Common myeloid progenitor, CD34-positive (primary cell): ENCODE data around the gene SFPQ. TPM values are rescaled to one million over a fixed set of nuclear protein-coding genes. Genes with fewer than 3 reads are reported as not detected.
A peak's percentile ranks its signal among the peaks of the same experiment; 100 is the strongest.
"Not testable (repeated sequence)": the region's sequence is repeated elsewhere in the genome, so short reads cannot be mapped to it uniquely, and the experiment has no call there.

Source experiments
- CTCF ChIA-PET: fragments of 350-600 bp; sonication (Branson Sonifier 250); formaldehyde crosslinking; loops from one replicate; lab custom pipeline; 2021; ENCODE audit warnings: antibody characterized with exemption; lab: Charles Lee
- POLR2A ChIA-PET: fragments of 350-600 bp; sonication (Branson Sonifier 250); formaldehyde crosslinking; loops from one replicate; lab custom pipeline; 2021; ENCODE audit warnings: antibody characterized with exemption; lab: Charles Lee
- DNase-seq, 3 donors: peaks; one replicate each; pipeline versions ENCODE4 v3.0.0 to v3.0.0-alpha.2; 2013
- H3K27ac ChIP-seq, 2 experiments: 1 replicate in 1 of 2; 2 replicates in 1 of 2; pipeline ENCODE4 v1.7.0; 2013; ENCODE audit warnings: inconsistent platforms in 2 of 2, low read length in 2 of 2, mild to moderate bottlenecking in 2 of 2, low read depth in 1 of 2, moderate library complexity in 1 of 2; ENCODE audit not compliant: severe bottlenecking in 2 of 2, insufficient read depth in 1 of 2, poor library complexity in 1 of 2
- H3K27me3 ChIP-seq, 5 experiments: replicated peaks in 2 of 5; 1 replicate in 3 of 5; 2 replicates in 2 of 5; pipeline versions ENCODE4 v1.6.1 to v1.7.0; 2013; ENCODE audit warnings: low read length in 4 of 5, mild to moderate bottlenecking in 2 of 5, moderate library complexity in 2 of 5, inconsistent platforms in 1 of 5; ENCODE audit not compliant: insufficient read depth in 5 of 5, control insufficient read depth in 4 of 5
- H3K36me3 ChIP-seq, 4 experiments: 1 replicate in 2 of 4; 2 replicates in 2 of 4; pipeline versions ENCODE4 v1.6.1 to v1.7.0; 2013; ENCODE audit warnings: low read length in 3 of 4, control low read depth in 1 of 4, mild to moderate bottlenecking in 1 of 4; ENCODE audit not compliant: control insufficient read depth in 4 of 4, insufficient read depth in 4 of 4
- H3K4me1 ChIP-seq, 4 experiments: 1 replicate in 3 of 4; 2 replicates in 1 of 4; pipeline versions ENCODE4 v1.6.1 to v1.7.1; 2013; ENCODE audit warnings: low read length in 3 of 4, mild to moderate bottlenecking in 3 of 4, control low read depth in 1 of 4, inconsistent platforms in 1 of 4, moderate library complexity in 1 of 4; ENCODE audit not compliant: control insufficient read depth in 4 of 4, insufficient read depth in 4 of 4; ENCODE audit errors: control extremely low read depth in 1 of 4
- H3K4me3 ChIP-seq, 7 experiments: 1 replicate in 4 of 7; 2 replicates in 3 of 7; pipeline versions ENCODE4 v1.5.1 to v1.7.0; 2013; ENCODE audit warnings: mild to moderate bottlenecking in 7 of 7, low read length in 6 of 7, moderate library complexity in 6 of 7, inconsistent platforms in 2 of 7, low read depth in 2 of 7, control low read depth in 1 of 7; ENCODE audit not compliant: insufficient read depth in 4 of 7, control insufficient read depth in 1 of 7; ENCODE audit errors: extremely low read depth in 1 of 7
- H3K9me3 ChIP-seq, 5 experiments: 1 replicate in 4 of 5; 2 replicates in 1 of 5; pipeline versions ENCODE4 v1.6.1 to v1.7.1; 2013; ENCODE audit warnings: low read length in 4 of 5, mild to moderate bottlenecking in 2 of 5, inconsistent platforms in 1 of 5, low read depth in 1 of 5, moderate library complexity in 1 of 5; ENCODE audit not compliant: control insufficient read depth in 4 of 5, insufficient read depth in 2 of 5; ENCODE audit errors: control extremely low read depth in 1 of 5
- whole genome bisulfite sequencing: methylation state at CpG from one replicate; pipeline ENCODE4 v1.1.5; 2013; ENCODE audit not compliant: insufficient coverage; 5-methylcytosine and 5-hydroxymethylcytosine counted together
- polyA plus RNA-seq: library from polyadenylated mRNA; unstranded; fragments of 120-200 nt; gene quantifications from one replicate; pipeline ENCODE4 v1.2.1, GENCODE V29; 2013

SFPQ gene, protein sequence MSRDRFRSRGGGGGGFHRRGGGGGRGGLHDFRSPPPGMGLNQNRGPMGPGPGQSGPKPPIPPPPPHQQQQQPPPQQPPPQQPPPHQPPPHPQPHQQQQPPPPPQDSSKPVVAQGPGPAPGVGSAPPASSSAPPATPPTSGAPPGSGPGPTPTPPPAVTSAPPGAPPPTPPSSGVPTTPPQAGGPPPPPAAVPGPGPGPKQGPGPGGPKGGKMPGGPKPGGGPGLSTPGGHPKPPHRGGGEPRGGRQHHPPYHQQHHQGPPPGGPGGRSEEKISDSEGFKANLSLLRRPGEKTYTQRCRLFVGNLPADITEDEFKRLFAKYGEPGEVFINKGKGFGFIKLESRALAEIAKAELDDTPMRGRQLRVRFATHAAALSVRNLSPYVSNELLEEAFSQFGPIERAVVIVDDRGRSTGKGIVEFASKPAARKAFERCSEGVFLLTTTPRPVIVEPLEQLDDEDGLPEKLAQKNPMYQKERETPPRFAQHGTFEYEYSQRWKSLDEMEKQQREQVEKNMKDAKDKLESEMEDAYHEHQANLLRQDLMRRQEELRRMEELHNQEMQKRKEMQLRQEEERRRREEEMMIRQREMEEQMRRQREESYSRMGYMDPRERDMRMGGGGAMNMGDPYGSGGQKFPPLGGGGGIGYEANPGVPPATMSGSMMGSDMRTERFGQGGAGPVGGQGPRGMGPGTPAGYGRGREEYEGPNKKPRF
- polyA plus RNA-seq: 703 TPM

DNA sequence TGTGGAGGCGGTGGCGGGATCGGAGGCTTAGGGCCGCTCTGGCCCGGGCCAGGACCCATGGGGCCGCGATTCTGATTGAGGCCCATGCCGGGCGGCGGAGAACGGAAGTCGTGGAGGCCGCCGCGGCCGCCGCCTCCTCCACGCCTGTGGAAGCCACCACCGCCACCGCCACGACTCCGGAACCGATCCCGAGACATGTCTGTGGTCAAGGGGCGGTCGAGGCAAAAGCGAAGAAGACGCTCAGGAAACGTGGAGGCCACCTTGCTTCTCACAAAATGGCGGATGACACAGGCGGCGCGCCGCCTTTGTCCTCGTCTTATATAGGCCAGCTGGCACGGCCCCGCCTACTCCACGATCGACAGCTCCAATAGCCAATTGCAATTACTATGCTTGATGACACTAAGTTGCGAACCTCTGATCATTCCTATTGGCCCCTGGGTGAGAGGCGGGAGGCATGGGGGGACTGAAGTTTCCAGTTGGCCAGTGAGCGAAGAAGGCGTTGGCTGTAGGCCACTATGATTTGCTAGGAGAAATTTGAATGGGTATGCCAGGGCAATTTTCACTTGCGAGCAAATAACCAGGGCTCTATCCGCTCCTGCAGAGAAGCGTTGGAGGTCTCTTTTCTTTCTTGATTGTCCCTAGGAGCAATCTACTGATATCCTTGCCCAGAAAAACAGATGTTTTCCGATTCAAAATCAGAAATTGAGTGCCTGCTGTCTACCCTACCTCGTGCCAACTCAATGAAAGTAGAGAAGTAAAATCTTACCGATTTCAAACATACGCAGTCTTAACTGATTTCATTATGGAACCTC, at the start of gene SFPQ:
Gene SFPQ, minus strand, starts transcription at position 293 of the 812 bp plus-strand sequence. Its CDS starts 96 bp downstream, at position 197.
- H3K36me3 ChIP-seq: peaks cover 21 to 36% (median 33%) of the 10 kb centered on the region in 4 experiments
- peak within 1 kb of the TSS; percentile 96 to 99 for H3K27ac ChIP-seq
- H3K27me3 ChIP-seq: no peaks in the 10 kb centered on the region
- ChIA-PET CTCF (interaction anchor here (1.7 kb wide), 1 partner anchor 9 kb away, joined by 5 read pairs; no protein-coding TSS in a partner anchor), POLR2A (interaction anchor here (0.6 to 1.0 kb wide), 5 partner anchors 10 to 330 kb away, joined by 3 to 5 read pairs (median 3); no protein-coding TSS in a partner anchor)
- H3K4me3 ChIP-seq: peak within 1 kb of the TSS; percentile 90 to 99 (median 96)
- peaks cover 14 to 31% (median 30%) of the 10 kb centered on the region in 4 experiments for H3K4me1 ChIP-seq
- H3K9me3 ChIP-seq: no peaks in the 10 kb centered on the region
- peak; percentile 99 for DNase-seq
- WGBS: 0% methylated on average over 39 of the region's 50 CpGs

DNA sequence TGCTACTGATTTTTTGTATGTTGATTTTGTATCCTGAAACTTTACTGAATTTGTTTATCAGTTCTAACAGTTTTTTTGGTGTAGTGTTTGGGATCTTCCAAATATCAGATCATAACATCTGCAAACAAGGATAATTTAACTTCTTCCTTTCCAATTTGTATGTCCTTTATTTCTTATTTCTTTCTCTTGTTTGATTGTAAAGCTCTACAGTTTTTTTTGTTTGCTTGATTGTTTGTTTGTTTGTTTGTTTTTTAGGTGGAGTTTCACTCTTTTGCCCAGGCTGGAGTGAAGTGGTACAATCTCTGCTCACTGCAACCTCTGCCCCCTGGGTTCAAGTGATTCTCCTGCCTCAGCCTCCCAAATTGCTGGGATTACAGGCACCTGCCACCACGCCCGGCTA, 43.8 kb upstream of the SFPQ start:
- H3K27me3 ChIP-seq, H3K36me3 ChIP-seq, H3K4me3 ChIP-seq, DNase-seq, POLR2A ChIA-PET, H3K4me1 ChIP-seq, CTCF ChIA-PET, H3K9me3 ChIP-seq, H3K27ac ChIP-seq: not testable (repeated sequence)
- WGBS: 100% methylated on average over 2 of the region's 2 CpGs

DNA sequence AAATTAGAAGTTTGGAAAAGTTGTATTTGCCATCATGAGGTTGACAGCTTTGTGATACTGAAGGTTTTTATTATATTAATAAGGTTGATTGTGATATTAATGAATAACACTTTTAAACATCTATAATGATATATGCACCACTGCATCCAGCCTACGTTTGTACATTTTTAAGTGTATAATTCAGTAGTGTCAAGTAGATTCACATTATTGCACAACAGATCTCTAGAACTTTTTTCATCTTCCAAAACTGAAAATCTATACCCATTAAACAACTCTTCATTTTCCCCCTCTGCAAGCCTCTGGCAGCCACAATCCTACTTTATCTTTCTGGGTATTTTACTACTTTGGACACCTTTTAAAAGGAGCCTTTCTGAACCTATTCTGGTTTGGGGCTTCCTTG, 38.3 kb upstream of the SFPQ start:
- no peaks in the 10 kb centered on the region for H3K9me3 ChIP-seq
- POLR2A ChIA-PET: interaction anchor here (0.7 kb wide), 1 partner anchor 9 kb away, joined by 3 read pairs; no protein-coding TSS in a partner anchor
- no peaks in the 10 kb centered on the region for H3K36me3 ChIP-seq
- WGBS: no CpG with 5 or more reads among the region's 1 CpG
- H3K27me3 ChIP-seq: no peaks in the 10 kb centered on the region
- DNase-seq: no peak
- H3K4me1 ChIP-seq: no peaks in the 10 kb centered on the region
- no peak overlapping the region for H3K4me3 ChIP-seq
- no peak overlapping the region for H3K27ac ChIP-seq
- CTCF ChIA-PET: interaction anchor here (0.6 kb wide), 1 partner anchor 56 kb away, joined by 3 read pairs; no protein-coding TSS in a partner anchor

DNA sequence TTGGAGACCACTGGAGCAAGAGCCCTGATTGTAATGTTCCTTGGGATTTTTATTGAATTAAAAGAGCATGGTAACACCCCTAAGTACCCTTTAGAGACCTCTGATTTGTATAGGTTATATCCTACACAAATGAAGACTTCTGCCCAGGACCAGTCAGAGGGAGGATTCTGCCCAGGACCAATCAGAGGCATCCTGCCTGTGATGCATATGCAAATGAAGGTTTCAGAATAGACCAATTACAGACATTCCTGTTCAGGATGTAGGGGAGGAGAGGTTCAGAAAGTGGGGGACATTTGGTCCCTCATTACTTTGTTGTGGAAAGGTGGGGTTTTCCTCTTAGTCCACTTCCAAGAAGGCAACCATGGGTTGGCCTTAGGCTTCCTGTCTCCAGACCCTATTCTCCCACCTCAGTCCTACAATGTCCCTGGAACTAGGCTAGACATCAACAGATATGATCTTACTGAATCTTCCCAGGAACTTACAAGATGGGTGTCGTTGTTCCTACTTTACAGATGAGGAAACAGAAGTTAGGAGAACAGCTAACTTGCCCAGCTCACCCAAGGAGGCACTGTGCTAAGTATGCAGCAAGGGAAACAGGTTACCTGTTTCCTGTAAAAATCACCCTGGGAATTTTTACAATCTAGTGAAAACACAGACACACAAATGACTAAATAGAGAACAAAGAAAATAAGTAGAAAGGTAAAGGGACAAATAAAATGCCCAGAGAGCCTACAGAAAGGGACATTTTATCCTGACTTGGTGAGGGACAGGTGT, 36.8 kb upstream of the SFPQ start:
- ChIA-PET CTCF (no interaction called here), POLR2A (no interaction called here)
- WGBS: 100% methylated on average over 1 of the region's 1 CpG
- H3K9me3 ChIP-seq: no peaks in the 10 kb centered on the region
- no peak overlapping the region for H3K4me3 ChIP-seq
- DNase-seq: no peak
- H3K4me1 ChIP-seq: no peaks in the 10 kb centered on the region
- H3K36me3 ChIP-seq: no peaks in the 10 kb centered on the region
- no peak overlapping the region for H3K27ac ChIP-seq
- no peaks in the 10 kb centered on the region for H3K27me3 ChIP-seq

DNA sequence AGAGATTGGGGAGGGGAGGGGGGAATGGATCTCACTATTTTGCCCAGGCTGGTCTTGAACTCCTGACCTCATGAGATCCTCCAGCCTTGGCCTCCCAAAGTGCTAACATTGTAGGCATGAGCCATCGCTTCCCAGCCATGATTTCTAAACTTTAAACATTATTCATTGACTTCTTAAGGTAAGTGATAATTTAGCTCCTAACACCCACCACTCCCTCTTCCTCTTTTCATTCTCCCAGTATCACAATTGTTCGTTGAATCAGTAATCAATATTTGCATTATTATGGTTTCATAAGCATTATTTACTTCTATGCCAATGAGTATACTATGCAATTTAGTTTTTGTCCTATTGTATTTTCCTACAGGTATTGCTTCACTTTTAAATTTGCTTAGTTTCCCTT, 33.6 kb upstream of the SFPQ start:
- no peaks in the 10 kb centered on the region for H3K4me1 ChIP-seq
- no peak overlapping the region for H3K27ac ChIP-seq
- ChIA-PET POLR2A (interaction anchor here (0.6 kb wide), 2 partner anchors 42 to 119 kb away, joined by 3 to 7 read pairs; partner anchors contain the start of gene ZMYM4), CTCF (interaction anchor here (1.4 kb wide), 1 partner anchor 15 kb away, joined by 4 read pairs; no protein-coding TSS in a partner anchor)
- H3K36me3 ChIP-seq: no peaks in the 10 kb centered on the region
- H3K27me3 ChIP-seq: no peaks in the 10 kb centered on the region
- H3K4me3 ChIP-seq: no peak overlapping the region
- H3K9me3 ChIP-seq: no peaks in the 10 kb centered on the region
- DNase-seq: no peak
- WGBS: no CpG with 5 or more reads among the region's 2 CpGs

DNA sequence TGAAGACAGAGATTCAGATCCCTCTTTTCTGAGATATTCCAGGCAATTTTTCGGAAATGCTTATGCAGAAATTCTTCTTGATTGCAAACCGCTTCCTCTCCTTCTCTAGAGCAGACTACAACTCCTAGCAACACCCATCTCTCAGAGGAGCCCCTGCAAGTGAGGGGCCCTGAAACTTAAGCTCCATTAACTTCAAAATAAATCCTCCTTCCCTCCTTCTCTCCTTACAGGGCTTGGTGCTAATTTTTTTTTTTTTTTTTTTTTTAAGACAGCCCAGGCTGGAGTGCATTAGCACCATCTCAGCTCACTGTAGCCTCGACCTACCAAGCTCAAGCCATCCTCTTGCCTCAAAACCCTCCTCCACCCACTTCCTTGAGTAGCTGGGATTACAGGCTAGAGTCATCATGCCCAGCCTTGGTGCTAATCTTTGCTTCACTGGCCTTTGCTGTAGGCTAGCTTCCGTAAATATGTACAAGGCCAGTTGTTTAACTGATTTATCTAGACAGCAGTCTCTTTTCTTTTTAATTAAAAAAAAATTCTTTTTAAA, 30.2 kb upstream of the SFPQ start:
- Histone ChIP-seq H3K9me3 (no peaks in the 10 kb centered on the region), H3K36me3 (no peaks in the 10 kb centered on the region), H3K27ac (no peak overlapping the region), H3K27me3 (no peaks in the 10 kb centered on the region), H3K4me1 (no peaks in the 10 kb centered on the region), H3K4me3 (no peak overlapping the region)
- POLR2A ChIA-PET: interaction anchor here (0.6 kb wide), 1 partner anchor 8 kb away, joined by 3 read pairs; no protein-coding TSS in a partner anchor
- WGBS: 100% methylated on average over 3 of the region's 4 CpGs
- no peak for DNase-seq
- CTCF ChIA-PET: interaction anchor here (0.8 to 1.0 kb wide), 2 partner anchors 12 to 77 kb away, joined by 3 read pairs; no protein-coding TSS in a partner anchor
